ENCODE results near the gene CNOT10. TPM values are rescaled to one million over a fixed set of nuclear protein-coding genes. Genes with fewer than 3 reads are reported as not detected.
A peak's percentile ranks its signal among the peaks of the same experiment; 100 is the strongest.
"Not testable (repeated sequence)": the region's sequence is repeated elsewhere in the genome, so short reads cannot be mapped to it uniquely, and the experiment has no call there.

Gene CNOT10
- 13.0 and 17.1 TPM in 2 replicates for total RNA-seq (2014; rRNA removed; shearing (Covaris generic))

GRCh38 chr3:32684800-32685542 is at the start of gene CNOT10:
CNOT10 (plus strand) TSS chr3:32685188; CDS start chr3:32685461, 273 bp downstream.
- peak; percentile 86 for DNase-seq (ENCODE audit: low spot score)

DNA sequence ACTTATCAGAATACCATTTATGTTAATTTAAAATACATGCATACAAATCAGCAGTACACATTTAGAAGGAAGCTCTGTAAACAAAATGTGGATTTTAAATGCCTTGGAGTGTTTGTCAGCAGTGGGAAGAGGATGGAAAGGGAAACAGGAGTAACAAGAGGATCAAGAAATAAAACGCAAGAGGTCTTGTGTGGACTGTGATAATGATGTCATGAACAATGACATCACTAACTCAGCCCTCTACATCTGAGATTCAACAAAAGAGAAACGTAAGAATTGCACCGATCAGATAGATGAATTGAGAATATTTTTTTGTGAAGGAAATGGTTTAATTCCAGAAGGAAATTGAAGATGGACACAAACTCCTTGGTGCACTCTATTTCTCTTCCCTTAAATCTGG is 44.0 kb upstream of the CNOT10 start:
- no peak for DNase-seq (ENCODE audit: low spot score)

GRCh38 chr3:32641356-32641755 is 43.6 kb upstream of the CNOT10 start:
- no peak for DNase-seq (ENCODE audit: low spot score)

- DNase-seq (ENCODE audit: low spot score), result no peak
Measured at GRCh38 chr3:32643354-32643753, 41.6 kb upstream of the CNOT10 start.

- no peak for DNase-seq (ENCODE audit: low spot score)
Measured at GRCh38 chr3:32643816-32644215, 41.2 kb upstream of the CNOT10 start.

GRCh38 chr3:32644380-32644779 is 40.6 kb upstream of the CNOT10 start:
- no peak for DNase-seq (ENCODE audit: low spot score)

- DNase-seq (ENCODE audit: low spot score), result no peak
Measured at GRCh38 chr3:32646761-32647160, 38.2 kb upstream of the CNOT10 start.

DNA sequence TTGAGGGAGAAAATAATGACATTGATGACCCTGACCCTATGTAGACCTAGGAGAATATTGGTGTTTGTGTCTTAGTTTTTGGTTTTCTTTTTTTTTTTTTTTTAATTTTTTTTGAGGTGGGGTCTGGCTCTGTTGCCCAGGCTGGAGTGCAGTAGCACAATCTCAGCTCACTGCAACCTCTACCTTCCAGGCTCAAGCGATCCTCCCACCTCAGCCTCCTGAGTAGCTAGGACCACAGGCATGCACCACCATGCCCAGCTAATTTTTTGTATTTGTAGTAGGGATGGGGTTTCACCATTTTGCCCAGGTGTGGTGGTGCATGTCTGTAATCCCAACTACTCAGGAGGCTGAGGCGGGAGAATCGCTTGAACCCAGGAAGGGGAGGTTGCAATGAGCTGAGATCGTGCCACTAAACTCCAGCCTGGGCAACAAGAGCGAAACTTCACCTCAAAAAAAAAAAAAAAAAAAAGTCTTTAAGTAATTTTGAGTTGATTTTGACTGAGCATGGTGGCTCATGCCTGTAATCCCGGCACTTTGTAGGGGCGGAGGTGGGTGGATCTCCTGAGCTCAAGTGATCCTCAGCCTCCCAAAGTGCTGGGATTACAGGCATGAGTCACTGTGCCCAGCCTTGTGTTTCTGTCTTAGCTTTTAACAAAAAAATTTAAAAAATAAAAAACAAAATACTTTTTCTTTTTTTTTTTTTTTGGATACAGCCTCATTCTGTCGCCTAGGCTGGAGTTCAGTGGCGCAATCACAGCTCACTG is 32.5 kb upstream of the CNOT10 start:
- not testable (repeated sequence) for DNase-seq (ENCODE audit: low spot score)

GRCh38 chr3:32655167-32655566 is 29.8 kb upstream of the CNOT10 start:
- no peak for DNase-seq (ENCODE audit: low spot score)

DNA sequence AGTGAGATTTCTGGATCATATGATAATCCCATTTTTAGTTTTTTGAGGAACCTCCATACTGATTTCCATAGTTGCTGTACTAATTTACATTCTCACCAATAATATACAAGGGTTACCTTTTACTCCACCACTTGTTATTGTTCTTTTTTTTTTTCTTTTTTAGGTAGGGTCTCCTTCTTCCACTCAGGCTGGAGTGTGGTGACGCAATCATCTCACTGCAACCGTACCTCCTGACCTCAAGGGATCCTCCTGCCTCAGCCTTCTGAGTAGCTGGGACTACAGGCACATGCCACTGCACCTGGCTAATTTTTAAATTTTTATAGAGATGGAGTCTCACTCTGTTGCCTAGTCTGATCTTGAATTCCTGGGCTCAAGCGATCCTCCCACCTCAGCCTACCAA is 24.4 kb upstream of the CNOT10 start:
- DNase-seq (ENCODE audit: low spot score), result no peak

DNA sequence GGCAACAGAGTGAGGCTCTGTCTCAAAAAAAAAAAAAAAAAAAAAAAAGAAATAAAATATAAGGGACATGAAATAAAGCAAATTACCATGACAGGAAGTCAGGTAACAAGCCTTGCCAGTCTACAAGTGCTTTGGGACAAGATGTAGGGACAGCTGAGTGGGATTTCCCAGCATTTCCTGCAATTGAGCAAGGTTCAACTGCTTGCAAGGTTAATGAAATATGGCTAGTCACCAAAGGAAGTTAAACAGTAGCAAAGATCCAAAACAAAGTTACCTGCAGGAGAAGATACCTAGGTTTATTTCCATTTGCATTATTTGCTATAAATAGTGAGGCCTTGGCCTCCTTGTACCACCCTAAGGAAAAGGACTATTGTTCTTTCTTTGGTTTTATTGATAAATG is 22.3 kb upstream of the CNOT10 start:
- DNase-seq (ENCODE audit: low spot score), result no peak

- peak; percentile 48 for DNase-seq (ENCODE audit: low spot score)
Measured at GRCh38 chr3:32664630-32665075, 20.3 kb upstream of the CNOT10 start.

DNA sequence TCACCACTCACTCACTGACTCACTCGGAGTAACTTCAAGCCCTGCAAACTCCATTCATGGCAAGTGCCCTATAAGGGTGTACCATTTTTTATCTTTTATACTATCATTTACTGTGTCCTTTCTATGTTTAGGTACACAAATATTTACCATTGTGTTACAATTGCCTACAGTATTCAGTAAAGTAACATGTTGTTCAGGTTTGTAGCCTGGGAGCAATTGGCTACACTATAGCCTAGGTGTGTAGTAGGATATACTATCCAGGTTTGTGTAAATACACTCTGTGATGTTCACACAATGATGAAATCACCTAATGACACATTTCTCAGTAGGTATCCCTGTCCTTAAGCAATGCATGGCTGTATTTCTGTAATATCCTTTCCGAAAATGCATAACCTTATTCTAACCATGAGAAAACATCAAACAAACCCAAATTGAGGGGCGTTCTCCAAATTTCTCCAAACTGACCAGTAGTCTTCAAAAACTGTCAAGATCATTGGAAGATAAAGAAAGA is 17.9 kb upstream of the CNOT10 start:
- no peak for DNase-seq (ENCODE audit: low spot score)

- DNase-seq (ENCODE audit: low spot score), result not testable (repeated sequence)
Measured at GRCh38 chr3:32669226-32669625, 15.8 kb upstream of the CNOT10 start.

- not testable (repeated sequence) for DNase-seq (ENCODE audit: low spot score)
Measured at GRCh38 chr3:32673730-32674129, 11.3 kb upstream of the CNOT10 start.

- no peak for DNase-seq (ENCODE audit: low spot score)
Measured at GRCh38 chr3:32675164-32675563, 9.8 kb upstream of the CNOT10 start.

- no peak for DNase-seq (ENCODE audit: low spot score)
Measured at GRCh38 chr3:32675650-32676049, 9.3 kb upstream of the CNOT10 start.

DNA sequence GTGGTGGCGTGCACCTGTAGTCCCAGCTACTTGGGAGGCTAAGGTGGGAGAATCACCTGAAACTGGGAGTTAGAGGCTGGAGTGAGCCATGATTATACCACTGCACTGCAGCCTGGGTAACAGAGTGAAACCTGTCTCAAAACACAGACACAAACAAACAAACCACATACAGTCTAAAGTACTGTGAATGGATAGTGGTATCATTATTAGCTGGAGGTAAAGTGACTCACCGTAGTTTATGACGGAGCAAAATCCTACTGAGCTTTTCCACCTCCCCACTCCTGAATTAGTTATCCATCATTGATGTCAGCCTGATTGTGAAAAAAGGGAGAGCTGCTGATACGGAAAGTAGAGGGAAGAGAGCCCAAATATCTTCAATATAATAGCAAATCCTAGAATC is 3.2 kb upstream of the CNOT10 start:
- no peak for DNase-seq (ENCODE audit: low spot score)

- no peak for DNase-seq (ENCODE audit: low spot score)
Measured at GRCh38 chr3:32684029-32684799, 774 bp upstream of the CNOT10 start.

- DNase-seq (ENCODE audit: low spot score), result no peak
Measured at GRCh38 chr3:32685543-32686185, 676 bp downstream of the CNOT10 start.

- no peak for DNase-seq (ENCODE audit: low spot score)
Measured at GRCh38 chr3:32686713-32687112, 1.7 kb downstream of the CNOT10 start.
